ENCODE data around the gene TTC13. TPM values are rescaled to one million over a fixed set of nuclear protein-coding genes. Genes with fewer than 3 reads are reported as not detected.
A peak's percentile ranks its signal among the peaks of the same experiment; 100 is the strongest.

Gene TTC13
- total RNA-seq, 1 donor from 2014 or later, result 8.2 TPM

DNA sequence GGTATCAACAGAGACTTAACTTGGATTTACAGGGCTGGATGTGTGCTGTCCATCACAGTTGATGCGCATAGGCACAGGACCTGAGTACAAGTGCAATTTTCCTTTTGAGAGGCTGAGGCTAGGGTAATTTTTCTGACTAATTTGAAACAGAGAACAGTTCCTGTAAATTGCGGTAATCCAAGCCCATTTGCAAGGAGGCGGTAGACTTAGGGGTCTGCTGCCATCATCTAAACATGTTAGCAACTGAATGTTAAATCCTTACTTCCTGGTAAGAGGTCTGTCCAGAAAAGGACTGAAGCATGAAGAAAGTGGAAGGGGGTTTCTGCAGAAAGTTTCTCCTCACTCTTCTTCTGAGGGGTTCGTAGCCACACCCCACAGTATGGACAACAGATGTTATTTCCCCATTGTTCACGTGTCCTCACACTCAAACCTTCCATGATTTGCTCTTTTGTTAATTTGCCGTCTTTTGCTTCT is 86.6 kb downstream of the TTC13 start:
- intact Hi-C loops (cut with DNase I), result no loop called here
- DNase-seq (ENCODE audit: low spot score), result peak; percentile 15

DNA sequence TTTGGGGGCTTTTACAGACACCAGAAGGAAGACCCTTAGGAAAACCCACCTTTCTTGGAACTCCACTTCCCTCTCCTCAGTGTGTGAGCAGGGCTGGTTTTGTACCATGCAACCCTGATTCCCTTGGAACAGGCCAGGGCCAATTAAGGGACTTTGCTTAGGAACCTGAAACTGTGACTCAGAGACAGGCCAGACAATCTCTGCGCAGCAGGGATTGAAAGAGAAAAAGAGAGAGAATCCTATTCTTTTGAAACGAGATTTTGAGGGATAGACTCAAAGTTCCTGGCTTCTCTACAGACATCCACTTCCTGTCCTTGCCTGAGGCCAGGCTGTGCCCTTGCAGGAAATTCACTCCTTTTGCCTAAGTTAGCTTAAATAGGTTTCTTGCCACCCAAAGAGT is 87.2 kb downstream of the TTC13 start:
- peak; percentile 57 for DNase-seq (ENCODE audit: low spot score)
- intact Hi-C loops (cut with DNase I), result no loop called here

DNA sequence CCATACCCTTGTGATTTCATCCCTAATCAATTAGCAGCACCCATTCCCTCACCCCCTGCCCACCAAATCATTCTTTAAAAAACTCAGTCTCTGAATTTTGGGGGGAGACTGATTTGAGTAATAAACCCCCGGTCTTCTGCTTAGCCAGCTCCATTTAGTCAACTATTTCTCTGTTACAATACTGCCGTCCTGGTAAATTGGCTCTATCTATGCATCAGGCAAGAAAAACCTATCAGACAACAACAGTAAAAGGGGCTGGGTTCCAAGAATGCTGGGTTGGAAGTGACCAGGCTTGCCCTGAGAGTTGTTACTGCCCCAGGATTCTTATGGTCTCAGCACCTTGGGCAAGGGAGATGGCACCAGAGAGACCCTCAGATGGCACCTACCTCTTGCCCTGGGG is 94.0 kb downstream of the TTC13 start:
- intact Hi-C loops (cut with DNase I), result no loop called here
- no peak for DNase-seq (ENCODE audit: low spot score)

DNA sequence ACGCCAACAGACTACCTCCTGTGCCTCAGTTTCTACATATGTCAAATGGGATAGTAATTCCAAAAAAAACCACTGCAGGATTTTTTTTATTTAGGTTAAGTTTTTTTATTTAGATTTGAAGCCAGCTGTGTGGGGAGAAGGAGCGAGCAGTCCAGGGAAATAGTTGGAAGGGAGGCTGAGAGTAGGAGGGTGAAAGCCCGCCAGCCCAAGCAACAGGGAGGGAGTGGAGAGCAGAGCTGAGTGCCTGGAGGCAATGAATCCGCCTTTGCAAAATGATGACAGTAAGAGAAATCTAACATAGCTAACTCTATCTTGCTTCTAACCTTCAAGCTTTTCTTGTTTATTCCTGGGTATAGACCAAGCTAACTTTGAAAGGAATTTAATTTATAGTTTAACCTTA is 94.7 kb downstream of the TTC13 start:
- peak; percentile 27 for DNase-seq (ENCODE audit: low spot score)
- intact Hi-C loops (cut with DNase I), result no loop called here

DNA sequence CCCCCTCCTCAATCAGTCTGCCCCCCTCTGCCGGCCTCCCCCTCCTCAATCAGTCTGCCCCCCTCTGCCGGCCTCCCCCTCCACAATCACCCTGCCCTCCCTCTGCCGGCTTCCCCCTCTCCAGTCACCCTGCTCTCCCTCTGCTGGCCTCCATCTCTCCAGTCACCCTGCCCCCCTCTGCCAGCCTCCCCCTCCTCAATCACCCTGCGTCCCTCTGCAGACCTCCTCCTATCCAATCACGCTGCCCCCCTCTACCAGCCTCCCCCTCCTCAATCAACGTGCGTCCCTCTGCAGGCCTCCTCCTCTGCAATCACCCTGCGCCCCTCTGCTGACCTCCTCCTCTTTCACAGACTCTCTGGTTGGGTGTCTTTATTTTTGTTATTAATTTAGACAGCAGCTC is 98.9 kb downstream of the TTC13 start:
- no peak for DNase-seq (ENCODE audit: low spot score)
- intact Hi-C loops (cut with DNase I), result loop anchor here (5.0 kb wide), 1 partner anchor 33 kb away; no protein-coding TSS in a partner anchor

DNA sequence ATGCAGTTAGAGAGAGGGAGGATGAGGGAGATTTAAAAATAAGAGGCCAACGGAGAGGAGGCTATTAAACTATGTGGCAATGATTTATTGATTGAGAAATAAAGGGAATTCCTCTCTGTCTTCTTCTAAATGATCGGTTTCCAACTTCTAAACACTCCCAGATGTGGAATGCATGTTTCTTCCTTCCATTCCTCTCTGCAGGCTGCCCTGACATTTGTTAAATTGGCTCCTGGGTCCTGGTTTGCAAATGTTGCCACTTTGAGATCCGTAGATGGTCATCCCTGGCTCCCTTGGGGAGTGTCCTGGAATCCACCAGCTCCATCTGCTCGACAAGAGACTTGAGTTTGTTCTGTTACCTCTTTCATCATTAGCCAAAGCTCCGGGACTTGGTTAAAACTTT is 100.1 kb downstream of the TTC13 start:
- DNase-seq (ENCODE audit: low spot score), result no peak
- intact Hi-C loops (cut with DNase I), result loop anchor here (5.0 kb wide), 1 partner anchor 34 kb away; no protein-coding TSS in a partner anchor

DNA sequence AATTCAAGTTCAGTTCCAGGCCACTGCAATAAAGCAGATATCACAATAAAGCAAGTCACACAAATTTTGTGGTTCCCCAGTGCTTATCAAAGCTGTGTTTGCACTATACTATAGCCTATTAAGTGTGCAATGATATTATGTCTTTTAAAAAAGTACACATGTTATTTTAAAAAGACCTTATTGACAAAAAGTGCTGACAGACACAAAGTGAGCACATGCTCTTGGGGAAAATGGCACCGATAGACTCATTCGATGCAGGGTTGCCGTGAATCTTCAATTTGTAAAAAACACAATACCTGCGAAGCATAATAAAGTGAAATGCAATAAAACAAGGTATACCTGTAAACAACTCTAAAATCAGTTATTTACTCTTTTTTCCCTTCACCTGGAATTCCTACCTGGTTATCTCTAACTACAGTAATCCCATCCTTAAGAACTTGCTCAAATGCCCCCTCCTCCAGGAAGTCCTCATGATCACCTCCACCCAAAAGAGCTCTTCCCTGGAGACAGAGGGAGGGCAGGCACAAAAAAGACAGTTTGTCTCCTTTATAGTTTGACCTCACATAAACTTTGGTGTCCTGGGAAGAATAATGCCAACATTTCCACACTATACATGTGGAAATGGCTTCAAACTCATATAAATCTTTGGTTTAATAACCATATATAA is 100.6 kb downstream of the TTC13 start:
- no peak for DNase-seq (ENCODE audit: low spot score)
- intact Hi-C loops (cut with DNase I), result loop anchor here (5.0 kb wide), 1 partner anchor 34 kb away; no protein-coding TSS in a partner anchor

DNA sequence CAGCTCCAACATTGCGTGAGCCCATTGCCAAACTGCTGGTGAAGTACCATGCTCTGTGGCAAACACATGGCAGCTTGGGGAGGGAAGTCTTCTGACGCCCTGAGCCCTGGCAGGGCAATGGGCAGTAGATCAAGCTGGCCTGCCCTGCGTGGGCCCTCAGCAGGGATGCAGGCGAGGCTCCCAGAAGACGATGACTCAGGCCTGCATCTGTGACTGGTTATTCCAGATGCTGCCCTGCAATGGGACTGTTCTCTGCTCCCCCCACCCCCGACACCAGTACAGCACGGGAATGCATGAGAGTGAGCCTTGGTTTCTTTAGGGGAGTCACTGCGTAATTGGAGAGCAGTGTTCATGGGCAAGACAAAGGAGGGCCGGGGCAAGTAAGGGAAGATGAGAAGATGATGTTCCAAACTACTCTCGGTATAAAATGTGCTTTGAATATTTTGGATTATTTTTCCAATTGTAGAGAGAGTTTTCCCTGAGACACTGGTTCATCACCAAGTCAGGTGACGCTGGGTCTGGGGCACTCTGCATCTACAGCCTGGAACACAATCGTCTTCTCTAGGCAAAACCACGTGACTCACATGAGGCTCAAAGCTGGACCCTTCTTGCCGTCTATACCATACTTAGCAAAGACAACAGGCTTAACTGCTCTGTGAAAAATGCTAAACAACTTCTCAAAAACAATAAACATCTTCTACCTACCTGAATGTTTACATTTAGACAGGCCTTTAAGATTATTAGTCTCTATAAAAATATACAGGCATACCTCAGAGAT is 101.3 kb downstream of the TTC13 start:
- DNase-seq (ENCODE audit: low spot score), result no peak
- intact Hi-C loops (cut with DNase I), result loop anchor here (5.0 kb wide), 1 partner anchor 35 kb away; no protein-coding TSS in a partner anchor

DNA sequence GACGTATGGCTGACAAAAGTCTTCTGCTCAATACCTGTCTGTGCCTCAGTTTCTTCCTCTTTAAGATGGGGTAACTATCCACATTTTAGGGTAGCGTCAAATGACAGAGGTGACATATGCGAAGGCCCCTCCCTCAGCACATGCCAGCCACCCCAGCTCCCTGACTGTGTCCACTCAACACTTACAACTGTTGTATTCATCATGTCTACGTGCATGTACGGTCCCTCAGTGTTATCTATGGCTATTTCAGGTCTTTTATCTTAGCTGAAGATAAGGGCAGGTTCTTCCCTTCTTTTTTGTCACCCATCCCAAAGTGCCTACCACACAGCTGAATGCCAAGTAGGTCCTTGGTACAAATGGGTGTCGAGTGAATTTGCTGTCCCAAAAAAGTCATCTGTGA is 102.0 kb downstream of the TTC13 start:
- no peak for DNase-seq (ENCODE audit: low spot score)
- intact Hi-C loops (cut with DNase I), result loop anchor here (5.0 kb wide), 1 partner anchor 36 kb away; no protein-coding TSS in a partner anchor

DNA sequence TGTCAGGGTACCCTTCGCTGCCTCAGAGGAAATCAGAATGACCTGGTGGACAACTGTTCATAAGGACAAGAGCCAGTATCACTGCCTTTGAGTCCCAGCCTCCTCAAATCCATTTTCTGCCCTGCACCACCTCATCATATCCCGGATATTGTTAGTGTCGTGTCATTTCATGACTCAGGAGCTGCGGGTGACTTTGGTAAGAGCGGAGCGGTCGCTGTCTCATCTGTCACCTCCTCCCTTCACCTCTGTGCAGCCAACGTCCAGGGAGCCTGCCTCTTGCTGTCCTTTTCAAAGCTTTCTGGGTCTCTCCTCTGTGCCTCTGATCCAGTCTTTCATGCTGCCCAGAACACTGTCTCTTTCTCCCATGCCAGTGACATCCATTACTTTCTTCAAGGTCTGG is 103.3 kb downstream of the TTC13 start:
- intact Hi-C loops (cut with DNase I), result loop anchor here (5.0 kb wide), 1 partner anchor 37 kb away; no protein-coding TSS in a partner anchor
- no peak for DNase-seq (ENCODE audit: low spot score)

DNA sequence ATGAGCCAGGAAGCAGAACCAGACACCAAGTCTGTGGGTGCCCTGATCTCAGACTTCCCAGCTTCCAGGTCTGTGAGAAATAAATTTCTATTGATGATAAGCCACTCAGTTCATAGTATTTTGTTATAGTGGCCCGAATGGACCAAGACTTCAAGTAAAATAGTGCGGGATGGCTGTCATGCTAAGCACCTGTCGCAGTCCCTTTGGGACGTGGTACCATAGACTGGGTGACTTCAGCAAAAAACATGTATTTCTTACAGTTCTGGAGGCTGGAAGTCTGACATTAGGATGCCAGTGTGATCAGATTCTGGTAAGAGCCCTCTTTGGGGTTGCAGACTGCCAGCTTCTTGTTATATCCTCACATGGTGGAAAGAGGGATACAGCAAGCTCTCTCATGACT is 107.7 kb downstream of the TTC13 start:
- peak; percentile 14 for DNase-seq (ENCODE audit: low spot score)
- intact Hi-C loops (cut with DNase I), result no loop called here

DNA sequence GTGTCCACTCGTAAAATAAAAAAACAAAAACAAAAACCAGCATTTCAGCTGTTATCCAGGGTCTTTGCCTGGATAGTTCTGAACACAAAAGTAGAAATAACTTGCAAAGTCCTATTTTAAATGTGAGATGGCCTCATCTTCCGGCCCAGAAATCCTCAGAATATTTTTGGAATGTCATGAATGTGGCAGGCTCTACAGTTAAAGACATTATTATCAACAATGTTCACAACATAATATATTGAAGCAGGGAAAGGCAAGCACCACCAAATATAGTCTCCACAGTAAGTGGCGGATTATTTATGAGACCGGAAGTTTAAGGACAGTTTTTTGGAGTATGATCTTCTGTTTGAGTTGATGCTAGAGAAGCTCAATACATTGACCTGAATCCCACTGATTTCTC is 109.2 kb downstream of the TTC13 start:
- intact Hi-C loops (cut with DNase I), result loop anchor here (5.0 kb wide), 2 partner anchors 62 to 108 kb away; partner anchors contain the start of genes ARV1 and TTC13
- no peak for DNase-seq (ENCODE audit: low spot score)

DNA sequence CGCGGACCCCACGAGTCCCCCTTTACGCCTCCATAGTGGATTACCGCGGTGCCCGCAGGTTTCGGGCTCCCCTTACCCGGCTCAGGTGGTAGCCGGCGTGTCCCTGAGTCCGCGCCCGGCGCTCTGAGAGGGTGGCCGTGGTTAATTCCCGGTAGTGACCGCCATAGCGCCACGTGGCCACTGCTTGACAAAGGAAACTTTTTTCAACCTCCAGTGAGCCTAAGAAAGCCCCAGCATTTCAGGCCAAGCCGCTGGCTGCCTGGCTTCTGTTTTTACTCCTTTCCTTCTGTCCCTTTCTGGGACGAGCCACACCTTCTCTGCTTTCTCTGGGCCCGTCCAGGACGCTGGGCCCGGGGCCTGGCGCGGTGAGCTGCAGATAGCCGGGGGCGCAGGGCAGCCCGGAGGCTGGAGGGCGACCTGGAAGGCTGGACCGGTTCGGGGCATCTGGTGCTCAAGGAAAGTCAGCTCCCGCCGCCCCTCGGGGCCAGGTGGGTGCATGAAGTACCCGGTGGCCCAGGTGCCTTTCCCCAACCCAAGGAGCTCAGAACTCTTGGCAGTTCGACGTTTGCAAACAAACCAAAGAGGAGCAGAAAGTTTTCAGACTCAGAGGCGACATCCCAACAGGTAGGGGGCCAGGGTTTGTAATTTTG is 109.8 kb downstream of the TTC13 start:
- intact Hi-C loops (cut with DNase I), result loop anchor here (5.0 kb wide), 2 partner anchors 62 to 108 kb away; partner anchors contain the start of genes ARV1 and TTC13
- DNase-seq (ENCODE audit: low spot score), result peak; percentile 82

DNA sequence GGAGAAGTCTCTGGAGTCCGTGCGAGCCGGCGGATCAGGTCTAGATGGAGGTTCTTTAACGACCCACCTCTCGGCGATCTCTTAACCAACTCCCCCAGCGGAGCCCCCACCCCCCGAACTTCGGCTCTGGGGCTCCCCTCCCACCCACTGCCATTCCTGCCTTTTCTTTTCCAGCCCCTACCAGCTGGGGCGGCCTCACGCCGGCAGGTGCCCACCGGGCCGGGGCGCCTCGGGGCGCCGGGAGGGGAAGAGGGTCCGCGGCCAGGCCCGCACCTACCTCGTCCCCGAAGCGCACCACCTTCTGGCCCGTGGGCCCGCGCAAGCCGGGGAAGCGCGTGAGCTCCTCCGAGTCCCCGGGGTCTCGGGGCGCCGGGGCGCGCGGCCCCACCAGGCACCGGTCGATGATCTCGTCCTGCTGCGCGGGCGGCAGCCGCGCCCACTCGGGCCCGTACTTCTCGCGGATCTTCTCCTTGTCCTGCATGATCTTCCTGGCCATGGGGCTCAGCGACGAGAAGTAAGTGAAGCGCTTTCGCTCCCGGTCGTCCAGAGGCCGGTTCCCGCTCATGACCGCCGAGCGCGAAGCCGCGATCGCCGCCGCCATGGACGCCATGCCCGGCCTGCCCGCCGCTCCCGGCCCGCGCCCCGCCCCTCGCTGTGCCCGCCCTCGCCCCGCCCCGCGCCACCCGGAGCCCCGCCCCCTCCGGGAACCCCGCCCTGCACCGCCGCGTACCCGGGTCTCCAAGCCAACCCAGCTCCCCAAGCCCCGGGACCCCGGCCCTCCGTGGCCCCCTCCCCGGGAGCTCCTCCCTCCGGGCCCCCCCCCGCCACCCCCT is 110.5 kb downstream of the TTC13 start, which contains the start of gene C1orf198:
Gene C1orf198 (minus strand): TSS at position 619 of the 833 bp plus-strand sequence. CDS start 9 bp downstream, at position 610.
- intact Hi-C loops (cut with DNase I), result loop anchor here (2.0 to 5.0 kb wide), 3 partner anchors 43 to 109 kb away; partner anchors contain the start of genes ARV1 and TTC13

DNA sequence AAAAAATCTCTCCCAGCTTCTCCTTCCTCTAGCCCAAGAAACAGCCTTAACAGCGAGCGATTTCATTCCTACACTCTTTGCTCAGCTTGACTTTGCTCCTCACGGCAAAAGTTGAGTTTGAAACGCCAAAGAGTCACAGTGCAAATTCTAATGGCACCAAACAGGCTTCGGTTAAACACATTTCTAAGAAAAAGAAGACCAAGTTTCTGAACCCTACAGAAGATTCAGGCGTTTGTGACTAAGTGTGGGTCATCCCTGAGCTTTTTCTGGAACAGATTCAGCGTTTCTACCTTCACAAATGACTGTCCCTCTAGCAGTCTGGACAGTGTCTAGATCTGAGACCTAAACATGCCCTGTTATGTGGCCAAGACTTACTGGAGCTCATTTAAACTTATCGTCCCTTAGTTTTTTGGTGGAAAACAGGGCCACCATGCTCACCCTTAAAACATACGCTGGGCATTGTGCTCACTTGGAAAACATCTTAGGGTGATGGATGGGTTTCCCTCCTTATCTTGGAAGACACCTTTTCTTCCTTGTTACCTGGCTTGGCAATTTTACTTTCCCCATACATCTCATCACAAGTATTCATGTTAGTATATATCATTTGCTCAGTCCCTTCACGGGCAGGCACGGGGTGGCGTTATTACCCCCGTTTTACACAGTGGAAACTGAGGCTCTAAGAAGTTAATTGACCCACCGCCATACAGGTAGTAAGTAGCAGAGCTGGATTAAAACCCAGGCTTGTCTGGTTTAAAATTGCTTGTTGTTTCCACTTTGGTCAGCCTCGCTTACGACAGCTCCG is 111.4 kb downstream of the TTC13 start:
- intact Hi-C loops (cut with DNase I), result loop anchor here (2.0 to 5.0 kb wide), 3 partner anchors 43 to 110 kb away; partner anchors contain the start of genes ARV1 and TTC13
- DNase-seq (ENCODE audit: low spot score), result no peak

More for the DNA sequence above, 110.5 kb downstream of the TTC13 start, which contains the start of gene C1orf198:
- DNase-seq (ENCODE audit: low spot score), result peak; percentile 93

DNA sequence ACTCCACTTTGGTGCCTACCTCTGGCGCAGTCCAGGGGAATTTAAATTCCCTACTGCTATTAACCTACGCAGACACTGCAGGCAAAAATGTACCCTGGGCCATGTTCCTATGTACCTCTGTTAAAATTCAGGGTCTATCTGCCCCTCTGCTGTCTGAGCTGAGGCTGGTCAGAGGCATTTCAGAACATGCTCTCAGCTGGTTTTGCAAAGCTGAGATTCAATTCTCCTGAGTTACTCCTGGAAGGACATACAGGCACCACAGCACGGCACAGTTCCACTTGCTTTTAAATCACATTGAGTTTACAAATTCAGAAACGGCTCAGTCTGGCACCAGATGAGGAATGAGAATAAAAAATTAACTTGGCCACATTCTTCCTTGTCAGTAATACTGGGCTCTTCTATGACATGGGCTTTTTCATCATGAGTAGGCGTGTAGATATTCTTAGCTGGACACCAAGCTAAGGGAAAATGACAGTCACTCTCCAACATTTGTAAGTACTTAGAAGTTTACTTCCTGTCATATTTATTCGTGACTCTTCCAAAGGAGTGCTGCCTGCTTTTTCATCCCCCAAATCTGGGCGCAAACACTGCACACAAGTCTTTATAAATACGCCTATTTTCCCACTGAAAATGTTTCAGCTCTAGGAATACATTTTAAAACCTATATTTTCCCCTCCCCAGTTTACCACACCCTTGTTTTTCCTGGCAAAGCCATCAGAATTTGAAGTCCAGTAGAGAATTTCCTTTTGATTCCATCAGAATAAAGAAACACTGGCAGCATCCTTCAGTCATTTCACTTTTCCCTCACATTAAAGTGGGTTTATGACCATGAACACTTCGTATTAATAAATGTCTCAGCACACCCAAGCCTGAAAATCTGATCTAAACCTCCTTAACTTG is 112.2 kb downstream of the TTC13 start:
- peak; percentile 27 for DNase-seq (ENCODE audit: low spot score)
- intact Hi-C loops (cut with DNase I), result loop anchor here (2.0 to 5.0 kb wide), 3 partner anchors 42 to 111 kb away; partner anchors contain the start of genes ARV1 and TTC13
